HG03558 (cell line): Measurements from ENCODE around the gene SORCS2.

ENCODE experiments used
- ATAC-seq: cut with Tn5 transposase; IDR thresholded peaks from one replicate; pipeline ENCODE4 v1.9.1; 2021; ENCODE audit warnings: moderate number of reproducible peaks; ENCODE audit not compliant: unreplicated experiment; ENCODE audit errors: extremely low read depth

The SORCS2 gene

GRCh38 chr4:7361280-7361895 lies 169.1 kb downstream of the SORCS2 start:
- ATAC-seq, result no peak

GRCh38 chr4:7362341-7362740 lies 170.0 kb downstream of the SORCS2 start:
- ATAC-seq, result no peak

- no peak for ATAC-seq
Observed at GRCh38 chr4:7362862-7363430, 170.6 kb downstream of the SORCS2 start.

GRCh38 chr4:7364979-7365378 lies 172.6 kb downstream of the SORCS2 start:
- no peak for ATAC-seq

GRCh38 chr4:7365462-7366179 lies 173.3 kb downstream of the SORCS2 start:
- no peak for ATAC-seq

GRCh38 chr4:7366180-7366945 lies 174.0 kb downstream of the SORCS2 start:
- ATAC-seq, result no peak

GRCh38 chr4:7366954-7367353 lies 174.6 kb downstream of the SORCS2 start:
- no peak for ATAC-seq

GRCh38 chr4:7367406-7367805 lies 175.1 kb downstream of the SORCS2 start:
- no peak for ATAC-seq

- ATAC-seq, result no peak
Observed at GRCh38 chr4:7367864-7368277, 175.5 kb downstream of the SORCS2 start.

- no peak for ATAC-seq
Observed at GRCh38 chr4:7368296-7368695, 176.0 kb downstream of the SORCS2 start.

- no peak for ATAC-seq
Observed at GRCh38 chr4:7369511-7369910, 177.2 kb downstream of the SORCS2 start.

- no peak for ATAC-seq
Observed at GRCh38 chr4:7370038-7370437, 177.7 kb downstream of the SORCS2 start.

GRCh38 chr4:7371210-7371941 lies 179.0 kb downstream of the SORCS2 start:
- no peak for ATAC-seq

- ATAC-seq, result no peak
Observed at GRCh38 chr4:7372673-7373072, 180.3 kb downstream of the SORCS2 start.

GRCh38 chr4:7374571-7374970 lies 182.2 kb downstream of the SORCS2 start:
- no peak for ATAC-seq

GRCh38 chr4:7375427-7375826 lies 183.1 kb downstream of the SORCS2 start:
- ATAC-seq, result no peak

- ATAC-seq, result no peak
Observed at GRCh38 chr4:7377223-7377865, 185.0 kb downstream of the SORCS2 start.

GRCh38 chr4:7379186-7379585 lies 186.8 kb downstream of the SORCS2 start:
- no peak for ATAC-seq

GRCh38 chr4:7379719-7380118 lies 187.4 kb downstream of the SORCS2 start:
- ATAC-seq, result no peak
